Stimulated activated effector memory CD8-positive, alpha-beta T cell treated with anti-CD3 and anti-CD28 coated beads, Interleukin-12 subunit alpha, Interleukin-12 subunit beta, amount 100 ng/mL, for 72 hours (primary cell): ENCODE results near the gene TTC28.
"Not testable (repeated sequence)": the region's sequence is repeated elsewhere in the genome, so short reads cannot be mapped to it uniquely, and the experiment has no call there.

ENCODE experiments used
- ATAC-seq: fragments of 150-1000 bp; cut with Tn5 transposase; 2 replicates; pipeline ENCODE4 v1.10.0; 2021
- DNase-seq, 2 donors: peaks; one replicate each; pipeline ENCODE4 v3.0.0; 2021 to 2022; ENCODE audit warnings: low spot score in 2 of 2
- H3K27ac Mint-ChIP-seq: one replicate; pipeline ENCODE4 v1.8.0; 2022; ENCODE audit warnings: mild to moderate bottlenecking, mixed read lengths
- H3K36me3 Mint-ChIP-seq: one replicate; pipeline ENCODE4 v1.8.0; 2022; ENCODE audit warnings: mild to moderate bottlenecking, mixed read lengths
- H3K4me1 Mint-ChIP-seq: one replicate; pipeline ENCODE4 v1.8.0; 2022; ENCODE audit warnings: mixed read lengths
- H3K4me3 Mint-ChIP-seq: one replicate; pipeline ENCODE4 v1.8.0; 2022; ENCODE audit warnings: mild to moderate bottlenecking, mixed read lengths
- H3K9me3 Mint-ChIP-seq: one replicate; pipeline ENCODE4 v1.8.0; 2022; ENCODE audit warnings: mixed read lengths

Gene TTC28

GRCh38 chr22:28097627-28098026 lies 582.0 kb downstream of the TTC28 start:
- no peak for DNase-seq
- Mint-ChIP-seq H3K27ac (no peak overlapping the region), H3K9me3 (no peaks in the 10 kb centered on the region), H3K36me3 (no peaks in the 10 kb centered on the region), H3K4me3 (no peak overlapping the region), H3K4me1 (no peaks in the 10 kb centered on the region)
- ATAC-seq: no peak

GRCh38 chr22:28096161-28096560 lies 583.5 kb downstream of the TTC28 start:
- no peak for ATAC-seq
- no peaks in the 10 kb centered on the region for H3K4me1 Mint-ChIP-seq

GRCh38 chr22:28095316-28096095 lies 584.1 kb downstream of the TTC28 start:
- H3K27ac Mint-ChIP-seq: no peak overlapping the region
- H3K4me3 Mint-ChIP-seq: no peak overlapping the region
- H3K36me3 Mint-ChIP-seq: no peaks in the 10 kb centered on the region
- DNase-seq (no peak), ATAC-seq (no peak)
- no peaks in the 10 kb centered on the region for H3K4me1 Mint-ChIP-seq
- H3K9me3 Mint-ChIP-seq: no peaks in the 10 kb centered on the region

More at GRCh38 chr22:28096161-28096560, 583.5 kb downstream of the TTC28 start:
- no peaks in the 10 kb centered on the region for H3K9me3 Mint-ChIP-seq
- H3K4me3 Mint-ChIP-seq: no peak overlapping the region
- no peaks in the 10 kb centered on the region for H3K36me3 Mint-ChIP-seq
- DNase-seq: no peak
- no peak overlapping the region for H3K27ac Mint-ChIP-seq

GRCh38 chr22:28094771-28095170 lies 584.9 kb downstream of the TTC28 start:
- no peak overlapping the region for H3K27ac Mint-ChIP-seq

GRCh38 chr22:28093711-28094110 lies 585.9 kb downstream of the TTC28 start:
- Mint-ChIP-seq H3K4me1 (no peaks in the 10 kb centered on the region), H3K9me3 (no peaks in the 10 kb centered on the region), H3K4me3 (no peak overlapping the region), H3K36me3 (no peaks in the 10 kb centered on the region), H3K27ac (no peak overlapping the region)
- DNase-seq (no peak), ATAC-seq (no peak)

More at GRCh38 chr22:28094771-28095170, 584.9 kb downstream of the TTC28 start:
- H3K4me3 Mint-ChIP-seq: no peak overlapping the region
- H3K9me3 Mint-ChIP-seq: no peaks in the 10 kb centered on the region
- H3K4me1 Mint-ChIP-seq: no peaks in the 10 kb centered on the region
- ATAC-seq: no peak
- no peak for DNase-seq
- H3K36me3 Mint-ChIP-seq: no peaks in the 10 kb centered on the region

- Mint-ChIP-seq H3K9me3 (no peaks in the 10 kb centered on the region), H3K27ac (no peak overlapping the region), H3K4me1 (no peaks in the 10 kb centered on the region), H3K4me3 (no peak overlapping the region), H3K36me3 (no peaks in the 10 kb centered on the region)
- no peak for ATAC-seq
- no peak for DNase-seq
Measured at GRCh38 chr22:28091486-28091885, 588.2 kb downstream of the TTC28 start.

GRCh38 chr22:28089541-28089940 lies 590.1 kb downstream of the TTC28 start:
- H3K4me1 Mint-ChIP-seq, H3K9me3 Mint-ChIP-seq, H3K27ac Mint-ChIP-seq, ATAC-seq, H3K36me3 Mint-ChIP-seq, DNase-seq, H3K4me3 Mint-ChIP-seq: not testable (repeated sequence)

GRCh38 chr22:28077166-28077565 lies 602.5 kb downstream of the TTC28 start:
- DNase-seq: no peak
- Mint-ChIP-seq H3K36me3 (no peaks in the 10 kb centered on the region), H3K4me3 (no peak overlapping the region), H3K27ac (no peak overlapping the region), H3K9me3 (no peaks in the 10 kb centered on the region), H3K4me1 (no peaks in the 10 kb centered on the region)
- no peak for ATAC-seq

- ATAC-seq: no peak
- Mint-ChIP-seq H3K9me3 (no peaks in the 10 kb centered on the region), H3K4me3 (no peak overlapping the region), H3K27ac (no peak overlapping the region), H3K4me1 (no peaks in the 10 kb centered on the region), H3K36me3 (no peaks in the 10 kb centered on the region)
- no peak for DNase-seq
Measured at GRCh38 chr22:28075358-28075981, 604.2 kb downstream of the TTC28 start.

GRCh38 chr22:28074526-28074925 lies 605.1 kb downstream of the TTC28 start:
- ATAC-seq (no peak), DNase-seq (no peak)
- Mint-ChIP-seq H3K9me3 (no peaks in the 10 kb centered on the region), H3K27ac (no peak overlapping the region), H3K4me3 (no peak overlapping the region), H3K36me3 (no peaks in the 10 kb centered on the region), H3K4me1 (no peaks in the 10 kb centered on the region)

GRCh38 chr22:28072066-28072465 lies 607.6 kb downstream of the TTC28 start:
- H3K4me3 Mint-ChIP-seq: no peak overlapping the region
- no peaks in the 10 kb centered on the region for H3K36me3 Mint-ChIP-seq
- no peaks in the 10 kb centered on the region for H3K4me1 Mint-ChIP-seq
- no peak overlapping the region for H3K27ac Mint-ChIP-seq
- DNase-seq (no peak), ATAC-seq (no peak)
- no peaks in the 10 kb centered on the region for H3K9me3 Mint-ChIP-seq

- ATAC-seq (no peak), DNase-seq (no peak)
- Mint-ChIP-seq H3K27ac (no peak overlapping the region), H3K4me3 (no peak overlapping the region), H3K36me3 (no peaks in the 10 kb centered on the region), H3K4me1 (no peaks in the 10 kb centered on the region), H3K9me3 (no peaks in the 10 kb centered on the region)
Measured at GRCh38 chr22:28068826-28069225, 610.8 kb downstream of the TTC28 start.

- Mint-ChIP-seq H3K9me3 (no peaks in the 10 kb centered on the region), H3K4me3 (no peak overlapping the region), H3K36me3 (no peaks in the 10 kb centered on the region), H3K4me1 (no peaks in the 10 kb centered on the region), H3K27ac (no peak overlapping the region)
- no peak for DNase-seq
- no peak for ATAC-seq
Measured at GRCh38 chr22:28064920-28065319, 614.7 kb downstream of the TTC28 start.

- Mint-ChIP-seq H3K4me1 (no peaks in the 10 kb centered on the region), H3K9me3 (no peaks in the 10 kb centered on the region), H3K36me3 (no peaks in the 10 kb centered on the region), H3K4me3 (no peak overlapping the region), H3K27ac (no peak overlapping the region)
- ATAC-seq (no peak), DNase-seq (no peak)
Measured at GRCh38 chr22:28063656-28064055, 616.0 kb downstream of the TTC28 start.

- H3K9me3 Mint-ChIP-seq, ATAC-seq, H3K4me3 Mint-ChIP-seq, H3K27ac Mint-ChIP-seq, H3K4me1 Mint-ChIP-seq, H3K36me3 Mint-ChIP-seq, DNase-seq: not testable (repeated sequence)
Measured at GRCh38 chr22:28060594-28060993, 619.0 kb downstream of the TTC28 start.

GRCh38 chr22:28058036-28058435 lies 621.6 kb downstream of the TTC28 start:
- ATAC-seq: no peak
- Mint-ChIP-seq H3K27ac (no peak overlapping the region), H3K4me1 (no peaks in the 10 kb centered on the region), H3K36me3 (no peaks in the 10 kb centered on the region), H3K4me3 (no peak overlapping the region), H3K9me3 (no peaks in the 10 kb centered on the region)
- no peak for DNase-seq
